SK-N-SH treated with all-trans-retinoic acid at 6 μM for 48 hours (cell line): ENCODE results near the gene CCNT1.
"Not testable (repeated sequence)": the region's sequence is repeated elsewhere in the genome, so short reads cannot be mapped to it uniquely, and the experiment has no call there.

Experiments used
- OSR1 ChIP-seq: fragments of 250-450 bp; sonication (Bioruptor Pico); IDR thresholded peaks from 2 replicates; pipeline ENCODE4 v1.8.0; 2022; ENCODE audit warnings: moderate library complexity, mild to moderate bottlenecking, inconsistent platforms
- RARB ChIP-seq: fragments of 250-450 bp; sonication (Bioruptor Pico); IDR thresholded peaks from 2 replicates; pipeline ENCODE4 v1.8.0; 2021; ENCODE audit warnings: mild to moderate bottlenecking, moderate library complexity
- TOX ChIP-seq: fragments of 250-450 bp; sonication (Bioruptor Pico); IDR thresholded peaks from 2 replicates; pipeline ENCODE4 v1.8.0; 2021; ENCODE audit warnings: mild to moderate bottlenecking, moderate library complexity, borderline replicate concordance
- ZFP3 ChIP-seq: fragments of 250-450 bp; sonication (Bioruptor Pico); IDR thresholded peaks from 2 replicates; pipeline ENCODE4 v1.5.0; 2020; ENCODE audit warnings: mild to moderate bottlenecking, moderate library complexity
- ZFP30 ChIP-seq: fragments of 450-650 bp; formaldehyde crosslinking; IDR thresholded peaks from 2 replicates; pipeline ENCODE4 v1.5.0; 2022; ENCODE audit warnings: mild to moderate bottlenecking, moderate library complexity
- ZNF70 ChIP-seq: fragments of 450-650 bp; formaldehyde crosslinking; IDR thresholded peaks from 2 replicates; pipeline ENCODE4 v1.5.0; 2020; ENCODE audit warnings: mild to moderate bottlenecking, moderate library complexity
- ZNF8 ChIP-seq: fragments of 450-650 bp; formaldehyde crosslinking; IDR thresholded peaks from 2 replicates; pipeline ENCODE4 v1.5.0; 2020; ENCODE audit warnings: mild to moderate bottlenecking, moderate library complexity
- TF ChIP-seq, protein P1 (sequence below): fragments of 250-450 bp; sonication (Bioruptor Pico); IDR thresholded peaks from 2 replicates; pipeline ENCODE4 v1.8.0; 2020; ENCODE audit warnings: mild to moderate bottlenecking, moderate library complexity, borderline replicate concordance
- TF ChIP-seq, protein P2 (sequence below): fragments of 250-450 bp; sonication (Bioruptor Pico); IDR thresholded peaks from 2 replicates; pipeline ENCODE4 v1.5.0; 2020; ENCODE audit warnings: mild to moderate bottlenecking, moderate library complexity

DNA sequence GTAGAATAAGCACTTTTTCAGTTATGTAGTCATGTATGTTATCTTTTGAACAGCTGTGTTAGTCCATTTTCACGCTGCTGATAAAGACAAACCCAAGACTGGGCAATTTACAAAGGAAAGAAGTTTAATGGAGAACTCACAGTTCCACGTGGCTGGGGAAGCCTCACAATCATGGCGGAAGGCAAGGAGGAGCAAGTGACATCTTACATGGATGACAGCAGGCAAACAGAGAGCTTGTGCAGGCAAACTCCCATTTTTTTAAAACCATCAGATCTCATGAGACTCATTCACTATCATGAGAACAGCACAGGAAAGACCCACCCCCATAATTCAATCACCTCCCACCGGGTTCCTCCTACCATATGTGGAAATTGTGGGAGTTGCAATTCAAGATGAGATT is 2.5 kb upstream of the CCNT1 start:
- TF ChIP-seq OSR1 (CRISPR knock-in tag); TOX; ZFP30; RARB; ZNF8 (CRISPR knock-in tag); ZNF70 (CRISPR knock-in tag); ZFP3 (CRISPR knock-in tag): not testable (repeated sequence)
- TF ChIP-seq, protein P1, sequence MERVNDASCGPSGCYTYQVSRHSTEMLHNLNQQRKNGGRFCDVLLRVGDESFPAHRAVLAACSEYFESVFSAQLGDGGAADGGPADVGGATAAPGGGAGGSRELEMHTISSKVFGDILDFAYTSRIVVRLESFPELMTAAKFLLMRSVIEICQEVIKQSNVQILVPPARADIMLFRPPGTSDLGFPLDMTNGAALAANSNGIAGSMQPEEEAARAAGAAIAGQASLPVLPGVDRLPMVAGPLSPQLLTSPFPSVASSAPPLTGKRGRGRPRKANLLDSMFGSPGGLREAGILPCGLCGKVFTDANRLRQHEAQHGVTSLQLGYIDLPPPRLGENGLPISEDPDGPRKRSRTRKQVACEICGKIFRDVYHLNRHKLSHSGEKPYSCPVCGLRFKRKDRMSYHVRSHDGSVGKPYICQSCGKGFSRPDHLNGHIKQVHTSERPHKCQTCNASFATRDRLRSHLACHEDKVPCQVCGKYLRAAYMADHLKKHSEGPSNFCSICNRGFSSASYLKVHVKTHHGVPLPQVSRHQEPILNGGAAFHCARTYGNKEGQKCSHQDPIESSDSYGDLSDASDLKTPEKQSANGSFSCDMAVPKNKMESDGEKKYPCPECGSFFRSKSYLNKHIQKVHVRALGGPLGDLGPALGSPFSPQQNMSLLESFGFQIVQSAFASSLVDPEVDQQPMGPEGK (CRISPR knock-in tag), result not testable (repeated sequence)
- TF ChIP-seq, protein P2, sequence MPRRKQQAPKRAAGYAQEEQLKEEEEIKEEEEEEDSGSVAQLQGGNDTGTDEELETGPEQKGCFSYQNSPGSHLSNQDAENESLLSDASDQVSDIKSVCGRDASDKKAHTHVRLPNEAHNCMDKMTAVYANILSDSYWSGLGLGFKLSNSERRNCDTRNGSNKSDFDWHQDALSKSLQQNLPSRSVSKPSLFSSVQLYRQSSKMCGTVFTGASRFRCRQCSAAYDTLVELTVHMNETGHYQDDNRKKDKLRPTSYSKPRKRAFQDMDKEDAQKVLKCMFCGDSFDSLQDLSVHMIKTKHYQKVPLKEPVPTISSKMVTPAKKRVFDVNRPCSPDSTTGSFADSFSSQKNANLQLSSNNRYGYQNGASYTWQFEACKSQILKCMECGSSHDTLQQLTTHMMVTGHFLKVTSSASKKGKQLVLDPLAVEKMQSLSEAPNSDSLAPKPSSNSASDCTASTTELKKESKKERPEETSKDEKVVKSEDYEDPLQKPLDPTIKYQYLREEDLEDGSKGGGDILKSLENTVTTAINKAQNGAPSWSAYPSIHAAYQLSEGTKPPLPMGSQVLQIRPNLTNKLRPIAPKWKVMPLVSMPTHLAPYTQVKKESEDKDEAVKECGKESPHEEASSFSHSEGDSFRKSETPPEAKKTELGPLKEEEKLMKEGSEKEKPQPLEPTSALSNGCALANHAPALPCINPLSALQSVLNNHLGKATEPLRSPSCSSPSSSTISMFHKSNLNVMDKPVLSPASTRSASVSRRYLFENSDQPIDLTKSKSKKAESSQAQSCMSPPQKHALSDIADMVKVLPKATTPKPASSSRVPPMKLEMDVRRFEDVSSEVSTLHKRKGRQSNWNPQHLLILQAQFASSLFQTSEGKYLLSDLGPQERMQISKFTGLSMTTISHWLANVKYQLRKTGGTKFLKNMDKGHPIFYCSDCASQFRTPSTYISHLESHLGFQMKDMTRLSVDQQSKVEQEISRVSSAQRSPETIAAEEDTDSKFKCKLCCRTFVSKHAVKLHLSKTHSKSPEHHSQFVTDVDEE, result not testable (repeated sequence)
